Measurements from ENCODE around the gene SCT. TPM values are rescaled to one million over a fixed set of nuclear protein-coding genes. Genes with fewer than 3 reads are reported as not detected.

SCT gene, protein sequence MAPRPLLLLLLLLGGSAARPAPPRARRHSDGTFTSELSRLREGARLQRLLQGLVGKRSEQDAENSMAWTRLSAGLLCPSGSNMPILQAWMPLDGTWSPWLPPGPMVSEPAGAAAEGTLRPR
- not detected for total RNA-seq
- long read RNA-seq: 0 reads

DNA sequence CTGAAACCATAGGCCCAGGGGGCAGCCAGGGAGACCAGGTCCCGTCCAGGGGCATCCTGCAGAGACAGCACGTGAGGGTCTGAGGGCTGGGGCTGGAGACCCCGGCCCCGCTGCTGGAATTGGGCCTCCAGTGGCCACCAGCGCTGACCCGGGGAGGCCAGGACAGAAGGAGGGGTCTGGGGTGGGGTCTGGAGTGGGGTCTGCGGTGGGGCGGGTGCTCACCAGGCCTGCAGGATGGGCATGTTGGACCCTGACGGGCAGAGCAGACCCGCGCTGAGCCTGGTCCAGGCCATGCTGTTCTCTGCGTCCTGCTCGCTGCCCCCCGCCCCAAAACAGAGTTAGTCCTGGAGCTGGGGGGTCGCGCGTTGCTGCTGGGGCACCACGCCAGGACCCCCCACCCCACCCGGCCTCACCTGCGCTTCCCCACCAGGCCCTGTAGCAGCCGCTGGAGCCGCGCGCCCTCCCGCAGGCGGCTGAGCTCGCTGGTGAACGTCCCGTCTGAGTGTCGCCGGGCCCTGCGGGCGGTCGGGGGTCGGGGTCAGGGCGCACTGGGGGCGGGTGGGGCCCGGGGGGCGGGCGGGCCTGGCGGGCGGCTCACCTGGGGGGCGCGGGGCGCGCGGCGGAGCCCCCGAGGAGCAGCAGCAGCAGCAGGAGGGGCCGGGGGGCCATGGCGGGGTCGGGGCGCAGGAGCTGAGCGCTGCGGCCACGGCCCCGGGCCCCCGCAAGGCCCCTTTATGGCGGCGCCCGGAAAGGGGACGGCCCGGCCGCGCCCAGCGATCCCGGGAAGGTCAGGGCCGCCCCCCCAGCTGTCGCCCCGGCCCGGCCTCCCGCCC lies at the start of gene SCT:
SCT (minus strand) TSS at position 707 of the 833 bp plus-strand sequence; CDS start at position 669, 38 bp downstream.
- DNase-seq (peak in 1 of 3 donors; percentile 19), ATAC-seq (no peak)
- Histone ChIP-seq H3K27me3 (no peaks in the 10 kb centered on the region), H3K27ac (no peak within 1 kb of the TSS), H3K36me3 (no peaks in the 10 kb centered on the region), H3K4me3 (no peak within 1 kb of the TSS), H3K4me1 (peaks cover 0 to 9% (median 0%) of the 10 kb centered on the region in 4 donors), H3K9me3 (no peaks in the 10 kb centered on the region)
- WGBS (ENCODE audit: insufficient coverage, low coverage, low lambda C conversion rate, missing lambda C conversion rate): no CpG with 5 or more reads among the region's 72 CpGs
- TF ChIP-seq, protein P1, sequence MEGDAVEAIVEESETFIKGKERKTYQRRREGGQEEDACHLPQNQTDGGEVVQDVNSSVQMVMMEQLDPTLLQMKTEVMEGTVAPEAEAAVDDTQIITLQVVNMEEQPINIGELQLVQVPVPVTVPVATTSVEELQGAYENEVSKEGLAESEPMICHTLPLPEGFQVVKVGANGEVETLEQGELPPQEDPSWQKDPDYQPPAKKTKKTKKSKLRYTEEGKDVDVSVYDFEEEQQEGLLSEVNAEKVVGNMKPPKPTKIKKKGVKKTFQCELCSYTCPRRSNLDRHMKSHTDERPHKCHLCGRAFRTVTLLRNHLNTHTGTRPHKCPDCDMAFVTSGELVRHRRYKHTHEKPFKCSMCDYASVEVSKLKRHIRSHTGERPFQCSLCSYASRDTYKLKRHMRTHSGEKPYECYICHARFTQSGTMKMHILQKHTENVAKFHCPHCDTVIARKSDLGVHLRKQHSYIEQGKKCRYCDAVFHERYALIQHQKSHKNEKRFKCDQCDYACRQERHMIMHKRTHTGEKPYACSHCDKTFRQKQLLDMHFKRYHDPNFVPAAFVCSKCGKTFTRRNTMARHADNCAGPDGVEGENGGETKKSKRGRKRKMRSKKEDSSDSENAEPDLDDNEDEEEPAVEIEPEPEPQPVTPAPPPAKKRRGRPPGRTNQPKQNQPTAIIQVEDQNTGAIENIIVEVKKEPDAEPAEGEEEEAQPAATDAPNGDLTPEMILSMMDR (IDR thresholded peaks at IDR 0.05): no peak
- intact Hi-C loops (cut with DNase I): no loop called here

DNA sequence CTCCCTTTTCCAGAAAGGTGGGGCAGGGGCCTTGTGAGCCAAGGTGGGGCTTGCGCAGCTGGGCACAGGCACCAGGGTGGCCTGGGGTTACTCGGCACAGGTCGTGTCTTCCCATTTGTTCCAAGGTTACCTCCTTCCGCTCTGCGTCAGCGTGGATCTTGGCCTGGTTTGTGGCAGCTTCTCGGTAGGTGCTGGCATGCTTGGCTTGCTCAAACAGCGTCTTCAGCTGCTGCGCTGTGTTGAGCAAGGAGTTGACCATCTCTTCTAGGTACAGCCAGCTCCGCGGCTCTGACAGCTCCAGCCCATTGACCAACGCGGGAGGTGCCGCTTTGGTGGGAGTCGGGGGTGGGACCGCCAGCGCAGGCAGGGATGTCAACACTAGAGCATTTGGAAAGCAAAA lies 47.4 kb upstream of the SCT start:
- Histone ChIP-seq H3K4me1 (peaks cover 0 to 4% (median 0%) of the 10 kb centered on the region in 4 donors), H3K4me3 (no peak overlapping the region), H3K9me3 (no peaks in the 10 kb centered on the region), H3K36me3 (peaks cover 0 to 34% (median 12%) of the 10 kb centered on the region in 4 donors), H3K27me3 (no peaks in the 10 kb centered on the region), H3K27ac (no peak overlapping the region)
- intact Hi-C loops (cut with DNase I): no loop called here
- ATAC-seq (no peak), DNase-seq (no peak)
- 50% methylated on average over 2 of the region's 17 CpGs for WGBS (ENCODE audit: insufficient coverage, low coverage, low lambda C conversion rate, missing lambda C conversion rate)
- TF ChIP-seq, protein P1 (IDR thresholded peaks at IDR 0.05): no peak
- TF ChIP-seq POLR2A (IDR thresholded peaks at IDR 0.05): no peak

DNA sequence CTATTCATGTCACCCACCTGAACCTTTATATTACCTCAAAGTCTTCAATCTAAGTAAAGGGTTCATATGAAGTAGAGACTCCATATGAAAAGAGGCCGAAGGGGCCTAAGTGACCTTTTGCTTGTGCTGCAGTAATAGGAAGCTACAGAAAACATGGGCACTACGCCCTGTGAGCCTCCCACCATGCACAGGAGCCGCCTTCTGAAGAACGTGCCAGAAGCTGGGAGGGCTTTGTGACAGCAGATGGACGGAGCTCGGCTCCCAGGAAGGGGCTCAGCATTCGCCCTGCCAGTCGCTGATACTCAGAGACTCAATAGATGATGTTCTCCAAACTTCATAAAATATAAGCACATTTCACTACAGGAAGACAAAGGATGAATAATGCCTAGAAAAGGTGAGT lies 46.9 kb upstream of the SCT start:
- peaks cover 0 to 3% (median 0%) of the 10 kb centered on the region in 4 donors for H3K4me1 ChIP-seq
- no peak overlapping the region for H3K4me3 ChIP-seq
- TF ChIP-seq, protein P1 (IDR thresholded peaks at IDR 0.05): no peak
- no peak for TF ChIP-seq POLR2A (IDR thresholded peaks at IDR 0.05)
- no peaks in the 10 kb centered on the region for H3K9me3 ChIP-seq
- H3K27ac ChIP-seq: no peak overlapping the region
- H3K36me3 ChIP-seq: peaks cover 0 to 34% (median 12%) of the 10 kb centered on the region in 4 donors
- intact Hi-C loops (cut with DNase I): no loop called here
- DNase-seq: no peak
- no peaks in the 10 kb centered on the region for H3K27me3 ChIP-seq
- WGBS (ENCODE audit: insufficient coverage, low coverage, low lambda C conversion rate, missing lambda C conversion rate): 89% methylated on average over 6 of the region's 8 CpGs
- ATAC-seq: no peak

DNA sequence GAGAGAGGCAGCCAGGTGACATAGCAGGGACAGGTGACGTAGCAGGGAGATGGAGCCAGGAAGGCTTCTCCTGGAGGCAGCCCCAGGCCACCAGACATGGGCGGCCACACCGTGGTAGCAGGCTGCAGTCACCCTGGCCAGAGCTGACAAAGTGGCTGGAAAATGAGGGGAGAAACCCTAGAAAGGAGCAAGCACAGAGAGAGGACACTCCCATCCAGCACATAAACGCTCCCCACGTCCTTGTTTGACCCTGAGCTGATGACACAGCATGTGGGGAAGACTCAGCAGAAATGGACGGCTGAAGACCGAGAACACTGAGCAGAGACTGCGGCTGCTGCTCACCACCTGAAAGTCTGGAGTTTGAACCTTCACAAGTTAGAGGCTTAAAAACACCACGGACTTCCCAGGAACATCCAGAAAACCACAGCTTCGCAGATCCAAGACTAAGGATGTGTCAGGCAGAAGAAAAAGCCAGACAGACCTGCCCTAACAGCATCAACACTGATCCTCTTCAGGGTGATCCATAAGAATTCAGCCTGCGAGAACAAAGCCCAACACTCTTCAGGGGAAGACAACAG lies 38.8 kb upstream of the SCT start:
- H3K27ac ChIP-seq: peak overlapping the region in 1 of 3 donors; percentile 29
- H3K4me1 ChIP-seq: peaks cover 0 to 28% (median 0%) of the 10 kb centered on the region in 4 donors
- TF ChIP-seq, protein P1 (IDR thresholded peaks at IDR 0.05): no peak
- TF ChIP-seq POLR2A (IDR thresholded peaks at IDR 0.05): no peak
- H3K27me3 ChIP-seq: no peaks in the 10 kb centered on the region
- no peak overlapping the region for H3K4me3 ChIP-seq
- H3K36me3 ChIP-seq: peaks cover 0 to 3% (median 0%) of the 10 kb centered on the region in 4 donors
- H3K9me3 ChIP-seq: no peaks in the 10 kb centered on the region
- intact Hi-C loops (cut with DNase I): loop anchor here (10.0 kb wide), 1 partner anchor 59 kb away; no protein-coding TSS in a partner anchor
- DNase-seq: no peak
- WGBS (ENCODE audit: insufficient coverage, low coverage, low lambda C conversion rate, missing lambda C conversion rate): 41% methylated on average over 5 of the region's 11 CpGs
- peak in 2 of 4 donors; percentile 26 to 47 for ATAC-seq

All from right lobe of liver (tissue), 6 donors.